GM21447 (cell line): Measurements from ENCODE around the gene EEFSEC.

Source experiments
- ATAC-seq: cut with Tn5 transposase; IDR thresholded peaks from one replicate; pipeline ENCODE4 v1.9.1; 2021; ENCODE audit not compliant: unreplicated experiment

EEFSEC gene

GRCh38 chr3:128180436-128180835 lies 27.2 kb downstream of the EEFSEC start:
- ATAC-seq = no peak

GRCh38 chr3:128180913-128181312 lies 27.6 kb downstream of the EEFSEC start:
- ATAC-seq = no peak

- ATAC-seq = no peak
Measured at GRCh38 chr3:128182656-128183055, 29.4 kb downstream of the EEFSEC start.

- no peak for ATAC-seq
Measured at GRCh38 chr3:128185630-128186447, 32.6 kb downstream of the EEFSEC start.

GRCh38 chr3:128187495-128187894 lies 34.2 kb downstream of the EEFSEC start:
- no peak for ATAC-seq

GRCh38 chr3:128188326-128188725 lies 35.0 kb downstream of the EEFSEC start:
- no peak for ATAC-seq

- ATAC-seq = no peak
Measured at GRCh38 chr3:128188956-128189355, 35.7 kb downstream of the EEFSEC start.

- no peak for ATAC-seq
Measured at GRCh38 chr3:128190501-128190900, 37.2 kb downstream of the EEFSEC start.

GRCh38 chr3:128192131-128192530 lies 38.9 kb downstream of the EEFSEC start:
- ATAC-seq = no peak

- no peak for ATAC-seq
Measured at GRCh38 chr3:128193168-128193567, 39.9 kb downstream of the EEFSEC start.

GRCh38 chr3:128194843-128195242 lies 41.6 kb downstream of the EEFSEC start:
- ATAC-seq = no peak

- no peak for ATAC-seq
Measured at GRCh38 chr3:128195369-128195768, 42.1 kb downstream of the EEFSEC start.

- ATAC-seq = no peak
Measured at GRCh38 chr3:128195802-128196201, 42.5 kb downstream of the EEFSEC start.

GRCh38 chr3:128196647-128197046 lies 43.4 kb downstream of the EEFSEC start:
- ATAC-seq = no peak

GRCh38 chr3:128197855-128198254 lies 44.6 kb downstream of the EEFSEC start:
- ATAC-seq = no peak

- ATAC-seq = no peak
Measured at GRCh38 chr3:128198313-128198712, 45.0 kb downstream of the EEFSEC start.

- no peak for ATAC-seq
Measured at GRCh38 chr3:128199110-128199509, 45.8 kb downstream of the EEFSEC start.

GRCh38 chr3:128201158-128201755 lies 48.0 kb downstream of the EEFSEC start:
- ATAC-seq = no peak

- ATAC-seq = no peak
Measured at GRCh38 chr3:128203169-128203568, 49.9 kb downstream of the EEFSEC start.

- no peak for ATAC-seq
Measured at GRCh38 chr3:128205558-128206145, 52.4 kb downstream of the EEFSEC start.

- ATAC-seq = no peak
Measured at GRCh38 chr3:128207951-128208350, 54.7 kb downstream of the EEFSEC start.

- ATAC-seq = no peak
Measured at GRCh38 chr3:128210711-128211110, 57.4 kb downstream of the EEFSEC start.
